Sigmoid colon (tissue), 7 donors: ENCODE measurements around the gene VIT. TPM values are rescaled to one million over a fixed set of nuclear protein-coding genes. Genes with fewer than 3 reads are reported as not detected.

Source experiments
- DNase-seq: peaks from one replicate; pipeline ENCODE4 v3.0.0-alpha.2; 2019
- H3K27ac ChIP-seq, 4 donors: fragments of 200-600 bp; sonication (generic); one replicate each; pipeline ENCODE4 v1.5.1; 2016 to 2019; ENCODE audit warnings: mild to moderate bottlenecking in 1 of 4
- H3K27me3 ChIP-seq, 3 donors: fragments of 200-600 bp; sonication (generic); one replicate each; pipeline ENCODE4 v1.5.1; 2019; ENCODE audit warnings: mild to moderate bottlenecking in 1 of 3
- H3K36me3 ChIP-seq, 4 donors: fragments of 200-600 bp; sonication (generic); one replicate each; pipeline ENCODE4 v1.5.1; 2016 to 2019
- H3K4me1 ChIP-seq, 4 donors: fragments of 200-600 bp; sonication (generic); one replicate each; pipeline ENCODE4 v1.5.1; 2017 to 2019
- H3K4me3 ChIP-seq, 4 donors: fragments of 200-600 bp; sonication (generic); one replicate each; pipeline ENCODE4 v1.5.1; 2017 to 2019; ENCODE audit warnings: mild to moderate bottlenecking in 2 of 4, moderate library complexity in 1 of 4
- H3K9me3 ChIP-seq, 4 donors: fragments of 200-600 bp in 3 of 4; sonication (generic) in 3 of 4; one replicate each; pipeline versions ENCODE4 v1.5.1 to v1.6.1; 2013 to 2019
- CTCF ChIP-seq, 4 experiments: fragments of 450-650 bp in 3 of 4; fragments of 200-600 bp in 1 of 4; IDR thresholded peaks; one replicate each; pipeline ENCODE4 v1.5.1; 2016 to 2019; ENCODE audit warnings: antibody characterized with exemption in 4 of 4, mild to moderate bottlenecking in 3 of 4, moderate library complexity in 2 of 4
- EP300 ChIP-seq, 4 donors: sonication (generic); formaldehyde crosslinking; IDR thresholded peaks; one replicate each; pipeline ENCODE4 v1.6.1; 2017; ENCODE audit warnings: antibody characterized with exemption in 4 of 4
- POLR2A ChIP-seq, 2 donors: fragments of 450-650 bp; IDR thresholded peaks; one replicate each; pipeline ENCODE4 v1.6.1; 2016; ENCODE audit warnings: antibody characterized with exemption in 2 of 2, mild to moderate bottlenecking in 2 of 2, moderate library complexity in 2 of 2
- POLR2AphosphoS5 ChIP-seq, 4 donors: sonication (generic); formaldehyde crosslinking; IDR thresholded peaks; one replicate each; pipeline ENCODE4 v1.6.1; 2017; ENCODE audit warnings: antibody characterized with exemption in 4 of 4
- WGBS, 2 donors: extraction: QIAGEN DNeasy Blood & Tissue Kit; methylation state at CpG; one replicate each; pipeline ENCODE4 v1.1.7; 2013; 5-methylcytosine and 5-hydroxymethylcytosine counted together
- intact Hi-C: fragments of 100-400 bp; cut with DNase I; formaldehyde crosslinking; loops from one replicate; pipeline ENCODE4 v1.15.1; 2023
- polyA plus RNA-seq, 3 donors: library from polyadenylated mRNA; stranded (reverse); fragments of 200-250 nt; gene quantifications; one replicate each; pipeline ENCODE4 v1.2.3, GENCODE V29; 2013
- total RNA-seq, 4 donors: library from RNA; depleted of rRNA; stranded (reverse); fragments of >200 nt; gene quantifications; one replicate each; pipeline ENCODE4 v1.1.0, GENCODE V29; 2016
- donor health status: healthy with polysubstance abuse.
- donor health status: Bipolar disorder and iron deficiency.
- donor health status: healthy.

VIT gene
- total and polyA plus RNA-seq, 7 donors: 1.1 to 16.5 (median 9.6) TPM; not detected in 1

DNA sequence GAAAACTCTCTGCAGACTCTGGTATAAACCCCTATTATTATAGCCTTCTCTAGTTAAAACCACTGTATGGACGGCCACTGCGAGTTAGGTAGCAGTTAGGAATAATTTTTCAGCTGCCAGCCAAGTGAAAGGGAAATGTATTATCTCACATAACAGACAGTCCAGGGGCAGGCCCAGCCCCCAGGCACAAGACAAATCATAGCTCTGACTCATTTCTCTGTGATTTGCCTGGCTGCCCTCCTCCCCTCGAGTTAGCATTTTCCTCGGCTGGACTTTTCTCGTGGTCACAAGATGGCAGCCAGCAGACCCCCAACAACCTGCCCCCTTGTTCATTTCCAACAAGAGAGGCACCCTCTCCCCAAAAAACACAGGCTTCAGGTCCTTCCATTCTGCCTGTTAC is 10.5 kb downstream of the VIT start:
- Histone ChIP-seq H3K27me3 (no peaks in the 10 kb centered on the region), H3K36me3 (no peaks in the 10 kb centered on the region), H3K4me3 (no peak overlapping the region), H3K9me3 (peaks cover 0 to 3% (median 1%) of the 10 kb centered on the region in 4 donors), H3K27ac (peak overlapping the region in 1 of 4 donors; percentile 65), H3K4me1 (no peaks in the 10 kb centered on the region)
- intact Hi-C loops: no loop called here
- DNase-seq: no peak
- 94 to 96% methylated on average over 5 of the region's 5 CpGs for WGBS, 2 donors
- TF ChIP-seq EP300 (IDR thresholded peaks at IDR 0.05): no peak
- no peak for TF ChIP-seq POLR2A (IDR thresholded peaks at IDR 0.05)
- no peak for TF ChIP-seq CTCF (IDR thresholded peaks at IDR 0.05)
- TF ChIP-seq POLR2AphosphoS5 (IDR thresholded peaks at IDR 0.05): no peak

DNA sequence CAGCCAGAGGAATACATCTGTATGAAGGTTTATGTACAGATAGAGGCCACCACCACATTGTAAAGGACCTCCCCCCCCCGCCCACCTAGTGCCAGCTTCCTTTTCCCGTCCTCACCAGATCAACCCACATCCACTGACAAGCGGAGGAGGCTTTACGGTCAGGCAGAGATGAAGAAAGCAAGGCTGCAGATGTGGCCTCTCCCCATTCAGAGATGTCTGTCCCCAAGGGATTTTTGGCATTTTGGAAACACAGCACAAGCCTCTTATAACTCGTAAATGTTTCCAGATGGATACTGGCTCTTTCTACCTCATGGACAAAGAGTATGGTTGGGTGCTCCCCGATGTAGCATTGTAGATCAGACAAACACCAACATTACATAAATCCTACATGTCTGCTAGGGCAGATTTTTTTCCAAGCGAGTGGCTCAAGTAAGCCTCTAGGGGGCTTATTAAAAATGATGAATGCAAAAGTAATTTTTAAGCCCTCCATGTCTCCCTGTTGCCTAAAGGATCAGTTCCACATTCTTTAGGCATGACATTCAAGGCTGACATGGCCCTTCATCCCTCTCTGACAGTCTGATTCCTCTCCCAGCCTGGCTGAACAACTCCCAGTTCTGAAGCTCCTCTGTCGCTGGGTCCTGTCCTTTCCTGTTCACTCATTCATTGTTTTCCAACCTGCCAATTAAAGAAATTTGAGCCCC is 11.7 kb downstream of the VIT start:
- 67 to 80% methylated on average over 8 of the region's 8 CpGs for WGBS, 2 donors
- H3K27ac ChIP-seq: peak overlapping the region in 1 of 4 donors; percentile 65
- H3K36me3 ChIP-seq: no peaks in the 10 kb centered on the region
- TF ChIP-seq POLR2AphosphoS5 (IDR thresholded peaks at IDR 0.05): no peak
- no peak for TF ChIP-seq EP300 (IDR thresholded peaks at IDR 0.05)
- no peak for TF ChIP-seq POLR2A (IDR thresholded peaks at IDR 0.05)
- TF ChIP-seq CTCF (IDR thresholded peaks at IDR 0.05): no peak
- intact Hi-C loops: no loop called here
- H3K4me1 ChIP-seq: no peaks in the 10 kb centered on the region
- no peak overlapping the region for H3K4me3 ChIP-seq
- DNase-seq: no peak
- peaks cover 0 to 3% (median 1%) of the 10 kb centered on the region in 4 donors for H3K9me3 ChIP-seq
- no peaks in the 10 kb centered on the region for H3K27me3 ChIP-seq

- Histone ChIP-seq H3K36me3 (no peaks in the 10 kb centered on the region), H3K4me1 (no peaks in the 10 kb centered on the region), H3K27ac (no peak overlapping the region), H3K4me3 (no peak overlapping the region), H3K27me3 (no peaks in the 10 kb centered on the region), H3K9me3 (peaks cover 0 to 3% (median 1%) of the 10 kb centered on the region in 4 donors)
- intact Hi-C loops: no loop called here
- DNase-seq: no peak
- WGBS, 2 donors: 76 to 96% methylated on average over 2 of the region's 2 CpGs
- no peak for TF ChIP-seq POLR2AphosphoS5 (IDR thresholded peaks at IDR 0.05)
- TF ChIP-seq POLR2A (IDR thresholded peaks at IDR 0.05): no peak
- no peak for TF ChIP-seq EP300 (IDR thresholded peaks at IDR 0.05)
- TF ChIP-seq CTCF (IDR thresholded peaks at IDR 0.05): no peak
Observed at GRCh38 chr2:36710858-36711515, 14.5 kb downstream of the VIT start.

DNA sequence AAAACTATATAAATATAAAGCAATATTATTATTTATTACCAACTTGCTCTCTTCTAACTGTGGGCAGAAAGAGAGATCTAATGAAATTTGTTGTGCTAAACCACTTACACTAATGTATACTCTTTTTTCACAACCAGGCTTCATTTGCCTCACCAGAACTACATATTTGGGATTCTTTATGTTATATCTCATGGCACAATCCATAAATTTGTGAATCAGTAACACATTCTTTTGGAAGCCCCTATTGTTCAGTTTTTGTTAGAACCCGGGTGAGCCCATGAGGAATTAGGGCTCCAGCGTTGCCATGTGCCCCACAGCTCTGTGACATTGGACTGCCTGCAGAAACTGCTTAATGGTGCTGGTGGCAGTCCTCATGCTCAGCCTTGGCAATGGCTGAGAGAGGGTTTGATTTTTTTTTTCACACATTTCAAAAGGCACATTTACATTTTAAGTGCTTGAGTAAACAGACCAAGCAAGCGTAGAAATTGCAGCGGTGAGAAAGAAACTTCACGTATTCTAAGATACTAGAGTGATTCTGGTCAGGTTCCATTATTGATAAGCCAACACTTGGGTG is 15.3 kb downstream of the VIT start:
- WGBS, 2 donors: 69 to 78% methylated on average over 5 of the region's 5 CpGs
- Histone ChIP-seq H3K36me3 (no peaks in the 10 kb centered on the region), H3K4me1 (no peaks in the 10 kb centered on the region), H3K27me3 (no peaks in the 10 kb centered on the region), H3K4me3 (no peak overlapping the region), H3K27ac (no peak overlapping the region), H3K9me3 (peaks cover 0 to 3% (median 1%) of the 10 kb centered on the region in 4 donors)
- DNase-seq: no peak
- intact Hi-C loops: no loop called here
- TF ChIP-seq CTCF (IDR thresholded peaks at IDR 0.05) (no peak), EP300 (IDR thresholded peaks at IDR 0.05) (no peak), POLR2A (IDR thresholded peaks at IDR 0.05) (no peak), POLR2AphosphoS5 (IDR thresholded peaks at IDR 0.05) (no peak)
